H1 (cell line): Measurements from ENCODE around the gene ADA. TPM values are rescaled to one million over a fixed set of nuclear protein-coding genes. Genes with fewer than 3 reads are reported as not detected.

Experiments used
- BRCA1 ChIP-seq: IDR thresholded peaks from 2 replicates; pipeline ENCODE4 v1.6.1; 2012; ENCODE audit warnings: low read depth, low read length, improper control_type of control experiment
- FOSL1 ChIP-seq: IDR thresholded peaks from 2 replicates; pipeline ENCODE4 v1.6.1; 2011; ENCODE audit warnings: mild to moderate bottlenecking, low read depth, low read length, moderate library complexity; ENCODE audit not compliant: insufficient read depth
- GTF2F1 ChIP-seq: IDR thresholded peaks from 2 replicates; pipeline ENCODE4 v1.6.1; 2012; ENCODE audit warnings: low read depth, low read length, improper control_type of control experiment, borderline replicate concordance
- JUN ChIP-seq: IDR thresholded peaks from 2 replicates; pipeline ENCODE4 v1.6.1; 2011; ENCODE audit warnings: low read depth, mild to moderate bottlenecking, improper control_type of control experiment, low read length
- SIX5 ChIP-seq: IDR thresholded peaks from 2 replicates; pipeline ENCODE4 v1.6.1; 2011; ENCODE audit warnings: mild to moderate bottlenecking, low read depth, low read length
- polyA plus RNA-seq, 7 experiments: library from polyadenylated mRNA; depleted of rRNA in 3 of 7; stranded (reverse) in 5 of 7; unstranded in 2 of 7; fragments of >200 nt in 5 of 7; fragments of 200-250 nt in 2 of 7; gene quantifications; 1 replicate in 5 of 7; 2 replicates in 1 of 7; 4 replicates in 1 of 7; pipeline versions ENCODE4 v1.2.1 to v1.2.3, GENCODE V29; 2011 to 2013; ENCODE audit warnings: missing spikeins in 2 of 7, mixed read lengths in 2 of 7
- total RNA-seq: library from RNA; stranded (reverse); fragmentation: NEBNext Ultra II Directional; extraction: Animal tissue kit (Norgen Biotek cat#: 25700); gene quantifications from 2 replicates; pipeline ENCODE4 v1.2.1, GENCODE V29; 2021

ADA gene
- total and polyA plus RNA-seq, 2 of the 8 experiments (the other 6 are each of a cell fraction or from before 2014, with no cell fraction given), result 19.9 to 32.8 TPM

GRCh38 chr20:44597516-44597915 is 54.0 kb downstream of the ADA start (continued):
- TF ChIP-seq SIX5 (no peak), FOSL1 (no peak), BRCA1 (no peak), JUN (no peak), GTF2F1 (no peak)
